Right lobe of liver (tissue), 6 donors: Measurements from ENCODE around the gene CYP51A1. TPM values are rescaled to one million over a fixed set of nuclear protein-coding genes. Genes with fewer than 3 reads are reported as not detected.
"Not testable (repeated sequence)": the region's sequence is repeated elsewhere in the genome, so short reads cannot be mapped to it uniquely, and the experiment has no call there.

Source experiments
- ATAC-seq, 4 donors: fragments of 200-7000 bp; cut with Tn5 transposase; one replicate each; pipeline ENCODE4 v1.9.1; 2020; ENCODE audit warnings: mild to moderate bottlenecking in 4 of 4, moderate library complexity in 4 of 4
- DNase-seq, 3 donors: peaks; one replicate each; pipeline ENCODE4 v3.0.0-alpha.2; 2020
- H3K27ac ChIP-seq, 3 donors: fragments of 200-600 bp; one replicate each; pipeline ENCODE4 v1.8.0; 2022
- H3K27me3 ChIP-seq, 2 donors: fragments of 200-600 bp; one replicate each; pipeline ENCODE4 v1.8.0; 2022
- H3K36me3 ChIP-seq, 4 donors: fragments of 200-600 bp; sonication (generic) in 1 of 4; one replicate each; pipeline versions ENCODE4 v1.5.1 to v1.8.0; 2017 to 2022; ENCODE audit warnings: control low read depth in 1 of 4
- H3K4me1 ChIP-seq, 4 donors: fragments of 200-600 bp; sonication (generic) in 1 of 4; one replicate each; pipeline versions ENCODE4 v1.5.1 to v1.8.0; 2017 to 2022; ENCODE audit warnings: control low read depth in 1 of 4
- H3K4me3 ChIP-seq, 3 donors: fragments of 200-600 bp; one replicate each; pipeline ENCODE4 v1.8.0; 2022
- H3K9me3 ChIP-seq, 4 donors: fragments of 200-600 bp; sonication (generic) in 1 of 4; one replicate each; pipeline versions ENCODE4 v1.5.1 to v1.8.0; 2017 to 2022; ENCODE audit warnings: control low read depth in 1 of 4
- POLR2A ChIP-seq: fragments of 450-650 bp; IDR thresholded peaks from one replicate; pipeline ENCODE4 v1.6.1; 2017; ENCODE audit warnings: antibody characterized with exemption, mild to moderate bottlenecking
- WGBS: methylation state at CpG from one replicate; pipeline ENCODE4 v1.1.6; 2018; ENCODE audit warnings: low coverage, low lambda C conversion rate; ENCODE audit not compliant: insufficient coverage; ENCODE audit errors: missing lambda C conversion rate; 5-methylcytosine and 5-hydroxymethylcytosine counted together
- intact Hi-C, 2 donors: fragments of 100-400 bp; cut with DNase I; formaldehyde crosslinking; loops; one replicate each; pipeline versions ENCODE4 v1.11.2 to v1.14.1; 2022
- long read RNA-seq: library from polyadenylated mRNA; unstranded; transcript quantifications from one replicate; pipeline ENCODE4 v2.0.0, GENCODE V29; 2019
- total RNA-seq, 6 experiments: library from RNA; depleted of rRNA in 2 of 6; stranded (reverse); fragments of >200 nt in 2 of 6; fragmentation: NEBNext Ultra II Directional in 3 of 6; extraction: Animal tissue kit (Norgen Biotek cat#: 25700) in 3 of 6; gene quantifications; one replicate each; pipeline versions ENCODE4 v1.1.0 to v1.2.4, GENCODE V29; 2016 to 2023
- TF ChIP-seq, protein P1 (sequence below), 4 donors: fragments of 200-600 bp in 3 of 4; fragments of 450-650 bp in 1 of 4; IDR thresholded peaks; one replicate each; pipeline versions ENCODE4 v1.5.1 to v1.8.0; 2016 to 2022; ENCODE audit warnings: antibody characterized with exemption in 4 of 4, mild to moderate bottlenecking in 2 of 4
- donor health status: DM: no; HTN: yes; CAD: no.
- donor health status: DM: no; HTN: no; CAD: no.
- donor health status: DM: no; HTN: no; CAD: no.
- donor health status: DM: no; HTN: yes; CAD: no.
- donor health status: DM: no; HTN: yes; CAD: no.

Gene CYP51A1
- total RNA-seq = 100 to 1,000 TPM in 2 of 6 experiments, 10 to 100 TPM in 4; 35.9 to 144 (median 85.3) TPM
- long read RNA-seq, transcript CYP51A1-201 (10 exons, 3,210 nt) = major isoform, 18 of 31 reads
- long read RNA-seq, partial matches to known transcripts = 13 of 31 reads
- long read RNA-seq, other reads (novel, unspliced or antisense) = 0 of 31 reads

GRCh38 chr7:92134271-92135051 is at the start of gene CYP51A1:
Gene CYP51A1 (minus strand): TSS chr7:92134477. CDS start chr7:92134364, 113 bp downstream.
- Histone ChIP-seq H3K27me3 (no peaks in the 10 kb centered on the region), H3K27ac (peak within 1 kb of the TSS; percentile 97 to 100 (median 98)), H3K36me3 (peaks cover 0 to 11% (median 0%) of the 10 kb centered on the region in 4 donors), H3K9me3 (no peaks in the 10 kb centered on the region), H3K4me1 (peaks cover 0 to 14% (median 0%) of the 10 kb centered on the region in 4 donors), H3K4me3 (peak within 1 kb of the TSS; percentile 90 to 99 (median 94))
- 0% methylated on average over 33 of the region's 73 CpGs for whole genome bisulfite sequencing
- TF ChIP-seq, protein P1, sequence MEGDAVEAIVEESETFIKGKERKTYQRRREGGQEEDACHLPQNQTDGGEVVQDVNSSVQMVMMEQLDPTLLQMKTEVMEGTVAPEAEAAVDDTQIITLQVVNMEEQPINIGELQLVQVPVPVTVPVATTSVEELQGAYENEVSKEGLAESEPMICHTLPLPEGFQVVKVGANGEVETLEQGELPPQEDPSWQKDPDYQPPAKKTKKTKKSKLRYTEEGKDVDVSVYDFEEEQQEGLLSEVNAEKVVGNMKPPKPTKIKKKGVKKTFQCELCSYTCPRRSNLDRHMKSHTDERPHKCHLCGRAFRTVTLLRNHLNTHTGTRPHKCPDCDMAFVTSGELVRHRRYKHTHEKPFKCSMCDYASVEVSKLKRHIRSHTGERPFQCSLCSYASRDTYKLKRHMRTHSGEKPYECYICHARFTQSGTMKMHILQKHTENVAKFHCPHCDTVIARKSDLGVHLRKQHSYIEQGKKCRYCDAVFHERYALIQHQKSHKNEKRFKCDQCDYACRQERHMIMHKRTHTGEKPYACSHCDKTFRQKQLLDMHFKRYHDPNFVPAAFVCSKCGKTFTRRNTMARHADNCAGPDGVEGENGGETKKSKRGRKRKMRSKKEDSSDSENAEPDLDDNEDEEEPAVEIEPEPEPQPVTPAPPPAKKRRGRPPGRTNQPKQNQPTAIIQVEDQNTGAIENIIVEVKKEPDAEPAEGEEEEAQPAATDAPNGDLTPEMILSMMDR (IDR thresholded peaks at IDR 0.05) = peak; percentile 3 to 27 (median 19)
- peak; percentile 83 for TF ChIP-seq POLR2A
- DNase-seq (peak; percentile 94 to 96 (median 96)), ATAC-seq (peak; percentile 94 to 97 (median 95))
- intact Hi-C loops = no loop called here

DNA sequence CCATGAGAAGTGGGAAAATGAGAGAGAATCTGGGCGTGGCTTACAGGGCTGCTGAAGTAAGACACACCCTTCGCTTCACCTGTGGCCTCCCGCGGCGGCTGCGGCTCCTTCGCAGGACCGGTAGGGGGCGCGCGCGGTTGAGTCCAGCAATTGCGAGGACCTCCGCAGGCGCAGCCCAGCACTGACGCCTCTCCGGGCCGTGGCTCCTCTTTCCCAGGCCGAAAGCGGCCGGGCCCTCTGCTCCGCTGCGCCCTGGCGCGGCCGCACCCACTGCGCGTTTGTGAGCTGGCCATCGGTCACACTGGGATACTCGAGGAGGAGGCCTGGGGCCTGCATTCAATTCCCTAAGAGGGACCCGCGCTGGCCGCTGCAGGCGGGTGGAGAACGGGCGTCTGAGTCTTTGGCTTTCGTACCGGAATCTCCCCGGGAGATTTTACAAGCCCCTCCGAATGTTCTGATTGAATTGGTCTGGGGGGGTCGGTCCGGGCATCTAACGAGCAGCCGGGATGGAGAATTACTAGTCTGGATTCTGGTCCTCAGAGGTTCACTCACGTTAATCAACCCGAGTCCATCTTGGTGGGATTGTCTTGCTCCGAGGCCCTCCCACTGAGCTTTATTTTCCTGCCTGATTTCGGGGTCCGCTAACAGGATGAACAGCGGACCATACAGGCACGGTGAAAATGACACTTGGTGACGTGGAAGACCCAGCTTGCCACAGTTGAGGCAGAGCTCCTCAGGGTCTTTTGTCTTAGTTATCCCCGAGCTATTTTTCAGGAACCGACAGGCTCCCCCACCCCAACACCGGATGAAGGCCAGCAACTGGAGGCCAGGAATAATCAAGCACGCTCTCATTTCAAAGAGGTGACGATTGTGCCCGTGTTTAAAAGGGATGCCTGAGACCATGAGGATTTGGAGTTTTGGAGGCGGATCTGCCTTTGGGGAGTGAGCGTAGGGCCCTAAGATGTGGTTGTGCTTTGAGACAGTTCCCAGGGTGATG is 44.9 kb upstream of the CYP51A1 start, which contains the start of gene LRRD1:
Gene LRRD1, minus strand, starts transcription at position 215 of the 997 bp plus-strand sequence. CDS start 13,940 bp downstream, outside the sequence.
- no peaks in the 10 kb centered on the region for H3K27me3 ChIP-seq
- H3K4me1 ChIP-seq = no peaks in the 10 kb centered on the region
- peak; percentile 100 for ATAC-seq
- no peaks in the 10 kb centered on the region for H3K36me3 ChIP-seq
- 26% methylated on average over 22 of the region's 60 CpGs for WGBS
- intact Hi-C loops = no loop called here
- no peaks in the 10 kb centered on the region for H3K9me3 ChIP-seq
- TF ChIP-seq POLR2A = no peak
- TF ChIP-seq, protein P1 (IDR thresholded peaks at IDR 0.05) = peak; percentile 98 to 100 (median 100)
- H3K27ac ChIP-seq = peak within 1 kb of the TSS; percentile 13 to 63 (median 39)
- peak within 1 kb of the TSS; percentile 34 to 57 (median 52) for H3K4me3 ChIP-seq
- DNase-seq = peak; percentile 91 to 93 (median 92)

DNA sequence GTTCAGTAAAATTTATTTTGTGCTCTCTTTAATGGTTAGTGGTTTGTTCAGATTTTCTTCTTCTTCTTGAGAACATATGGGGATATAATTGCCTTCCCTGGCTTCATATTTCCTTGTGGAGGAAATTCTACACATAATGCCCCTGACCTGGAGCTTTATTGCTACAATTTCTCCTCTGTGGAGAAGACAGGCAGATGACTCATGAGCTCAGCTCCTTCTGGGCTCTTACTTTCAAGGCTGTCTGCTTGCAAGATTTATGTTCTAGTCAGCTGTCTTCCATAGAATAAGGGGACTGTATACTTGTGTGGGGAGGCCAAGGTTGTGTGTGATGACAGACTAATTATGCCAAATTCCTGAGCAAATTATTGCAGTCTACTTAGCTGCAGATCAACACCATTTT is 43.1 kb upstream of the CYP51A1 start:
- no peaks in the 10 kb centered on the region for H3K36me3 ChIP-seq
- H3K4me3 ChIP-seq = no peak overlapping the region
- DNase-seq (no peak), ATAC-seq (no peak)
- no peaks in the 10 kb centered on the region for H3K9me3 ChIP-seq
- H3K4me1 ChIP-seq = no peaks in the 10 kb centered on the region
- H3K27me3 ChIP-seq = no peaks in the 10 kb centered on the region
- intact Hi-C loops = no loop called here
- TF ChIP-seq POLR2A = no peak
- TF ChIP-seq, protein P1 (IDR thresholded peaks at IDR 0.05) = no peak
- H3K27ac ChIP-seq = no peak overlapping the region

- H3K36me3 ChIP-seq, H3K4me3 ChIP-seq, H3K4me1 ChIP-seq, H3K9me3 ChIP-seq, DNase-seq, H3K27me3 ChIP-seq, intact Hi-C loops, ATAC-seq, H3K27ac ChIP-seq: not testable (repeated sequence)
- 66% methylated on average over 2 of the region's 2 CpGs for WGBS
These were observed 35.3 kb upstream of the CYP51A1 start for GRCh38 chr7:92169529-92169928.
